Trophoblast cell (in vitro differentiated cells and primary cell): ENCODE data around the gene FADS6.

Experiments
- DNase-seq, 2 donors: peaks; one replicate each; pipeline ENCODE4 v3.0.0-alpha.2; 2016
- H2AFZ ChIP-seq: 2 replicates; pipeline ENCODE4 v1.6.1; 2013; ENCODE audit warnings: low read length, moderate library complexity, mild to moderate bottlenecking; ENCODE audit not compliant: insufficient read depth, poor library complexity
- H2AK5ac ChIP-seq: 2 replicates; pipeline ENCODE4 v1.6.1; 2013; ENCODE audit warnings: mild to moderate bottlenecking, low read length
- H2BK120ac ChIP-seq: 2 replicates; pipeline ENCODE4 v1.6.1; 2013; ENCODE audit warnings: low read length, mild to moderate bottlenecking, moderate library complexity; ENCODE audit not compliant: insufficient read depth, poor library complexity
- H2BK12ac ChIP-seq: 2 replicates; pipeline ENCODE4 v1.6.1; 2013; ENCODE audit warnings: mild to moderate bottlenecking, low read length, moderate library complexity
- H2BK5ac ChIP-seq: 2 replicates; pipeline ENCODE4 v1.6.1; 2013; ENCODE audit warnings: low read length, low read depth, moderate library complexity, mild to moderate bottlenecking; ENCODE audit not compliant: poor library complexity
- H3K14ac ChIP-seq: 2 replicates; pipeline ENCODE4 v1.6.1; 2013; ENCODE audit warnings: mild to moderate bottlenecking, low read length
- H3K18ac ChIP-seq: 2 replicates; pipeline ENCODE4 v1.6.1; 2013; ENCODE audit warnings: mild to moderate bottlenecking, low read length
- H3K23ac ChIP-seq: 2 replicates; pipeline ENCODE4 v1.6.1; 2013; ENCODE audit warnings: low read length
- H3K27ac ChIP-seq: 2 replicates; pipeline ENCODE4 v1.5.1; 2013; ENCODE audit warnings: low read depth, mild to moderate bottlenecking, inconsistent platforms, low read length, moderate library complexity
- H3K27me3 ChIP-seq: 2 replicates; pipeline ENCODE4 v1.6.1; 2013; ENCODE audit warnings: inconsistent platforms, mild to moderate bottlenecking, low read length, moderate library complexity; ENCODE audit not compliant: insufficient read depth
- H3K36me3 ChIP-seq, 2 experiments: 1 replicate in 1 of 2; 2 replicates in 1 of 2; pipeline ENCODE4 v1.6.1; 2013; ENCODE audit warnings: low read length in 2 of 2, mild to moderate bottlenecking in 2 of 2, moderate library complexity in 1 of 2; ENCODE audit not compliant: insufficient read depth in 2 of 2, control insufficient read depth in 1 of 2
- H3K4ac ChIP-seq: 2 replicates; pipeline ENCODE4 v1.6.1; 2013; ENCODE audit warnings: low read depth, mild to moderate bottlenecking, low read length, moderate library complexity
- H3K4me1 ChIP-seq, 2 experiments: 1 replicate in 1 of 2; 2 replicates in 1 of 2; pipeline ENCODE4 v1.6.1; 2013; ENCODE audit warnings: low read length in 2 of 2, mild to moderate bottlenecking in 2 of 2, moderate library complexity in 1 of 2; ENCODE audit not compliant: insufficient read depth in 2 of 2, control insufficient read depth in 1 of 2
- H3K4me2 ChIP-seq: 2 replicates; pipeline ENCODE4 v1.6.1; 2013; ENCODE audit warnings: inconsistent platforms, mild to moderate bottlenecking, low read length, moderate library complexity
- H3K4me3 ChIP-seq: 2 replicates; pipeline ENCODE4 v1.5.1; 2013; ENCODE audit warnings: mild to moderate bottlenecking, low read depth, low read length, inconsistent platforms
- H3K79me1 ChIP-seq: one replicate; pipeline ENCODE4 v1.6.1; 2013; ENCODE audit warnings: low read length
- H3K79me2 ChIP-seq: 2 replicates; pipeline ENCODE4 v1.6.1; 2013; ENCODE audit warnings: low read length, mild to moderate bottlenecking; ENCODE audit not compliant: control insufficient read depth, insufficient read depth, poor library complexity
- H3K9ac ChIP-seq: 2 replicates; pipeline ENCODE4 v1.6.1; 2013; ENCODE audit warnings: mild to moderate bottlenecking, low read length
- H3K9me3 ChIP-seq: 2 replicates; pipeline ENCODE4 v1.6.1; 2013; ENCODE audit warnings: low read depth, mild to moderate bottlenecking, control low read depth, inconsistent platforms, low read length; ENCODE audit not compliant: insufficient read depth
- H4K12ac ChIP-seq: 2 replicates; pipeline ENCODE4 v1.6.1; 2013; ENCODE audit warnings: low read depth, mild to moderate bottlenecking, low read length, moderate library complexity
- H4K8ac ChIP-seq: 2 replicates; pipeline ENCODE4 v1.6.1; 2013; ENCODE audit warnings: low read depth, mild to moderate bottlenecking, low read length, moderate library complexity
- H4K91ac ChIP-seq: one replicate; pipeline ENCODE4 v1.6.1; 2013; ENCODE audit warnings: low read depth, mild to moderate bottlenecking, low read length, moderate library complexity
- WGBS: extraction: QIAGEN DNeasy Blood & Tissue Kit; methylation state at CpG from one replicate; pipeline ENCODE4 v1.1.7; 2013; ENCODE audit warnings: missing lambda C conversion rate; ENCODE audit not compliant: insufficient read length, insufficient coverage; ENCODE audit errors: extremely low coverage; 5-methylcytosine and 5-hydroxymethylcytosine counted together

Gene FADS6

DNA sequence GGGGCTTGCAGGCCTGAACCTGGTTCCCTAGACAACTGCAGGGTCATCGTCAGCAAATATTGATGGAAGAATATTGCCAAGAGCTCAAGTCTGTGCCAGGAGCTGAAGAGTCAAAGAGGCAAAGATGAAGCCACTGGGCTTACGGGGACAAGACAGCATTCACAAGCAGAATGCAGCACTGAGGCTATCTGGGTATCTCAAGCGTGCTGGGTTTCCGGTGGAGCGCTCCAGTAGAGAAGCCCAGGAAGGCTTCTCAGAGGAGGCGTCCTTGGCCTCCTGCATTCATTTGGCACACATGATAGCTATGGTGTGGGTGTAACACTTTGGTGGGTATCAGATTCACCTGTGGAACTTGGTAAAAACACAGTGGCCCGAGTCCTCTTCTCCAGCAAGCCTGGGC, 2.9 kb downstream of the FADS6 start:
- no CpG with 5 or more reads among the region's 7 CpGs for WGBS
- no peak overlapping the region for H2BK12ac ChIP-seq
- peaks cover 6% of the 10 kb centered on the region for H3K9me3 ChIP-seq

GRCh38 chr17:74888469-74888868, 5.0 kb downstream of the FADS6 start:
- H3K27me3 ChIP-seq, result peaks cover 13% of the 10 kb centered on the region
- no peak overlapping the region for H2AK5ac ChIP-seq
- no peak overlapping the region for H2AFZ ChIP-seq
- no peak overlapping the region for H3K18ac ChIP-seq
- H4K8ac ChIP-seq, result no peak overlapping the region
- H3K23ac ChIP-seq, result no peak overlapping the region
- H3K14ac ChIP-seq, result no peak overlapping the region
- H3K4me2 ChIP-seq, result no peak overlapping the region
- peaks cover 2 to 5% of the 10 kb centered on the region in 2 experiments for H3K4me1 ChIP-seq
- H3K27ac ChIP-seq, result no peak overlapping the region
- no peak for DNase-seq
- no peak overlapping the region for H3K4me3 ChIP-seq
- no peak overlapping the region for H2BK12ac ChIP-seq
- no peak overlapping the region for H3K4ac ChIP-seq
- H3K79me1 ChIP-seq, result no peaks in the 10 kb centered on the region
- no peak overlapping the region for H3K9ac ChIP-seq
- H2BK120ac ChIP-seq, result no peak overlapping the region
- peaks cover 6% of the 10 kb centered on the region for H3K9me3 ChIP-seq
- no peaks in the 10 kb centered on the region for H3K36me3 ChIP-seq
- no CpG with 5 or more reads among the region's 13 CpGs for WGBS
- no peaks in the 10 kb centered on the region for H3K79me2 ChIP-seq
- H2BK5ac ChIP-seq, result no peak overlapping the region
- no peak overlapping the region for H4K12ac ChIP-seq
- H4K91ac ChIP-seq, result no peak overlapping the region

More for the DNA sequence above, 2.9 kb downstream of the FADS6 start:
- Histone ChIP-seq H2AFZ (no peak overlapping the region), H3K14ac (no peak overlapping the region), H2AK5ac (no peak overlapping the region), H3K23ac (no peak overlapping the region), H3K4me1 (peaks cover 2 to 9% of the 10 kb centered on the region in 2 experiments), H3K27me3 (peaks cover 25% of the 10 kb centered on the region), H4K8ac (no peak overlapping the region), H3K79me2 (no peaks in the 10 kb centered on the region), H3K36me3 (no peaks in the 10 kb centered on the region), H3K4me2 (no peak overlapping the region), H3K79me1 (no peaks in the 10 kb centered on the region), H4K12ac (no peak overlapping the region), H2BK5ac (no peak overlapping the region), H3K4me3 (no peak overlapping the region), H3K9ac (no peak overlapping the region), H2BK120ac (no peak overlapping the region), H3K27ac (no peak overlapping the region), H4K91ac (no peak overlapping the region), H3K18ac (no peak overlapping the region), H3K4ac (no peak overlapping the region)
- DNase-seq, result no peak

GRCh38 chr17:74883241-74883745, 10.1 kb downstream of the FADS6 start:
- no peak overlapping the region for H2BK12ac ChIP-seq
- H2BK5ac ChIP-seq, result no peak overlapping the region
- no CpG with 5 or more reads among the region's 15 CpGs for WGBS

GRCh38 chr17:74882517-74883240, 10.8 kb downstream of the FADS6 start:
- Histone ChIP-seq H3K9me3 (no peaks in the 10 kb centered on the region), H3K4me2 (no peak overlapping the region), H3K36me3 (no peaks in the 10 kb centered on the region), H4K91ac (no peak overlapping the region), H3K79me2 (no peaks in the 10 kb centered on the region), H2BK120ac (no peak overlapping the region), H4K8ac (no peak overlapping the region), H3K4me3 (no peak overlapping the region), H3K79me1 (no peaks in the 10 kb centered on the region), H3K14ac (no peak overlapping the region), H2AK5ac (no peak overlapping the region), H3K23ac (no peak overlapping the region), H3K27ac (no peak overlapping the region), H3K18ac (no peak overlapping the region), H3K4ac (no peak overlapping the region), H3K27me3 (no peaks in the 10 kb centered on the region), H3K4me1 (no peaks in the 10 kb centered on the region), H4K12ac (no peak overlapping the region), H2BK12ac (no peak overlapping the region), H2AFZ (no peak overlapping the region), H2BK5ac (no peak overlapping the region), H3K9ac (no peak overlapping the region)
- no CpG with 5 or more reads among the region's 20 CpGs for WGBS
- no peak for DNase-seq

More at GRCh38 chr17:74883241-74883745, 10.1 kb downstream of the FADS6 start:
- H4K91ac ChIP-seq, result no peak overlapping the region
- H2AFZ ChIP-seq, result no peak overlapping the region
- no peak overlapping the region for H3K14ac ChIP-seq
- no peaks in the 10 kb centered on the region for H3K79me1 ChIP-seq
- no peak overlapping the region for H3K27ac ChIP-seq
- no peaks in the 10 kb centered on the region for H3K79me2 ChIP-seq
- no peak overlapping the region for H3K18ac ChIP-seq
- no peak for DNase-seq
- H2BK120ac ChIP-seq, result no peak overlapping the region
- no peak overlapping the region for H3K4me2 ChIP-seq
- no peaks in the 10 kb centered on the region for H3K36me3 ChIP-seq
- no peak overlapping the region for H3K9ac ChIP-seq
- H2AK5ac ChIP-seq, result no peak overlapping the region
- H3K4me1 ChIP-seq, result no peaks in the 10 kb centered on the region
- no peaks in the 10 kb centered on the region for H3K27me3 ChIP-seq
- no peak overlapping the region for H3K4me3 ChIP-seq
- no peak overlapping the region for H3K4ac ChIP-seq
- H4K8ac ChIP-seq, result no peak overlapping the region
- no peaks in the 10 kb centered on the region for H3K9me3 ChIP-seq
- H3K23ac ChIP-seq, result no peak overlapping the region
- H4K12ac ChIP-seq, result no peak overlapping the region
